ENCODE data around the gene NKD1.
A peak's percentile ranks its signal among the peaks of the same experiment; 100 is the strongest.

NKD1 gene

GRCh38 chr16:50559804-50560514, 11.8 kb downstream of the NKD1 start:
- ATAC-seq (replicated peaks; ENCODE audit: extremely low read depth, poor library complexity, severe bottlenecking) (no peak), DNase-seq (ENCODE audit: low spot score in 2 of 2) (no peak)
- no peaks in the 10 kb centered on the region for H3K4me1 Mint-ChIP-seq
- H3K36me3 Mint-ChIP-seq (ENCODE audit: insufficient read depth) = peaks cover 3% of the 10 kb centered on the region
- H3K27ac Mint-ChIP-seq (ENCODE audit: low read depth) = no peak overlapping the region
- H3K4me3 Mint-ChIP-seq = no peak overlapping the region
- H3K27me3 Mint-ChIP-seq = no peaks in the 10 kb centered on the region
- no peaks in the 10 kb centered on the region for H3K9me3 Mint-ChIP-seq

- H3K4me3 Mint-ChIP-seq = no peak overlapping the region
These were observed 13.0 kb downstream of the NKD1 start for GRCh38 chr16:50560903-50561863.

GRCh38 chr16:50562657-50563056, 14.5 kb downstream of the NKD1 start:
- Mint-ChIP-seq H3K9me3 (no peaks in the 10 kb centered on the region), H3K27me3 (no peaks in the 10 kb centered on the region), H3K4me1 (no peaks in the 10 kb centered on the region), H3K4me3 (no peak overlapping the region), H3K36me3 (ENCODE audit: insufficient read depth) (peaks cover 3% of the 10 kb centered on the region), H3K27ac (ENCODE audit: low read depth) (no peak overlapping the region)
- DNase-seq (ENCODE audit: low spot score in 2 of 2) (no peak), ATAC-seq (replicated peaks; ENCODE audit: extremely low read depth, poor library complexity, severe bottlenecking) (no peak)

More at GRCh38 chr16:50560903-50561863, 13.0 kb downstream of the NKD1 start:
- Mint-ChIP-seq H3K36me3 (ENCODE audit: insufficient read depth) (peaks cover 3% of the 10 kb centered on the region), H3K9me3 (no peaks in the 10 kb centered on the region), H3K4me1 (no peaks in the 10 kb centered on the region), H3K27ac (ENCODE audit: low read depth) (no peak overlapping the region), H3K27me3 (no peaks in the 10 kb centered on the region)
- no peak for ATAC-seq (replicated peaks; ENCODE audit: extremely low read depth, poor library complexity, severe bottlenecking)
- no peak for DNase-seq (ENCODE audit: low spot score in 2 of 2)

DNA sequence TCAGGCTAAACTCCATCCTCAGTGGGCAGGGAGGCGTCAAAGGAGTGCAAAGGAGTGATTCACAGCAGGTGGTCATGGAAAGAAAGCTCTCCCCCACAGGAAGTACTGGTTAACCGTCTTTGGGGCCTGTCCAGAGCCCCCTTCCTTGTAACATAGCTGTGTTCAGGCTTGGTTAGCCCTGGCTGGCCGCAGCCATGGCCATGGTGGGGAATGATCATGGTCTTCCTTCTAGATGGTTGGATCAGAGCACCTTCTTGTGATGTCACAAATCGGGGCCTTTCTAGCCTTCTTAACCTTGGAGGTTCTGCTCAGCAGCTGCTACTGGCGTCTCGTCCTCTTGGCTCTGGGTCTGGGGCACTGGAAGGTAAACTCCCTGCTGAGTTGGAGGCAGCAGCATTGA, 15.8 kb downstream of the NKD1 start:
- DNase-seq (ENCODE audit: low spot score in 2 of 2) = no peak
- H3K4me3 Mint-ChIP-seq = no peak overlapping the region
- no peaks in the 10 kb centered on the region for H3K27me3 Mint-ChIP-seq
- H3K9me3 Mint-ChIP-seq = no peaks in the 10 kb centered on the region
- peaks cover 1% of the 10 kb centered on the region for H3K36me3 Mint-ChIP-seq (ENCODE audit: insufficient read depth)
- H3K27ac Mint-ChIP-seq (ENCODE audit: low read depth) = no peak overlapping the region
- no peak for ATAC-seq (replicated peaks; ENCODE audit: extremely low read depth, poor library complexity, severe bottlenecking)
- no peaks in the 10 kb centered on the region for H3K4me1 Mint-ChIP-seq

DNA sequence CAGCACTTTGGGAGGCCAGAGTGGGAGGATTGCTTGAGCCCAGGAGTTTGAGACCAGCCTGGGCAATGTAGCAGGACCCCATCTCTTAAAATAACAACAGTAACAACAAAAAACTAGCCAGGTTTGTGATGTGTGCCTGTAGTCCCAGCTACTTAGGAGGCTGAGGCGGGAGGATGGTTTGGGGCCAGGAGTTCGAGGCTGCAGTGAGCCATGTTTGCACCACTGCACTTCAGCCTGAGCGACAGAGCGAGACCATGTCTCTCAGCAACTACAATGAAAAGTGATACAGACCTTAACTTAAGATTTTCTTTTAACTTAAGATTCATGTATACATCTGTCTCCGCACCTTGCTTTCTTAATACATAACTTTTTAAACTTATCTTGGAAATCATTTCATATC, 17.2 kb downstream of the NKD1 start:
- H3K4me1 Mint-ChIP-seq = no peaks in the 10 kb centered on the region
- no peak overlapping the region for H3K27ac Mint-ChIP-seq (ENCODE audit: low read depth)
- DNase-seq (ENCODE audit: low spot score in 2 of 2) (no peak), ATAC-seq (replicated peaks; ENCODE audit: extremely low read depth, poor library complexity, severe bottlenecking) (no peak)
- H3K4me3 Mint-ChIP-seq = no peak overlapping the region
- no peaks in the 10 kb centered on the region for H3K27me3 Mint-ChIP-seq
- H3K9me3 Mint-ChIP-seq = no peaks in the 10 kb centered on the region
- no peaks in the 10 kb centered on the region for H3K36me3 Mint-ChIP-seq (ENCODE audit: insufficient read depth)

GRCh38 chr16:50566014-50566962, 18.1 kb downstream of the NKD1 start:
- DNase-seq (ENCODE audit: low spot score in 2 of 2) (no peak), ATAC-seq (replicated peaks; ENCODE audit: extremely low read depth, poor library complexity, severe bottlenecking) (no peak)
- Mint-ChIP-seq H3K27me3 (no peaks in the 10 kb centered on the region), H3K27ac (ENCODE audit: low read depth) (no peak overlapping the region), H3K9me3 (no peaks in the 10 kb centered on the region), H3K4me3 (no peak overlapping the region), H3K4me1 (no peaks in the 10 kb centered on the region), H3K36me3 (ENCODE audit: insufficient read depth) (no peaks in the 10 kb centered on the region)

- DNase-seq (ENCODE audit: low spot score in 2 of 2) (no peak), ATAC-seq (replicated peaks; ENCODE audit: extremely low read depth, poor library complexity, severe bottlenecking) (no peak)
- Mint-ChIP-seq H3K4me3 (no peak overlapping the region), H3K9me3 (no peaks in the 10 kb centered on the region), H3K27ac (ENCODE audit: low read depth) (peak overlapping the region; percentile 22), H3K36me3 (ENCODE audit: insufficient read depth) (no peaks in the 10 kb centered on the region), H3K4me1 (no peaks in the 10 kb centered on the region), H3K27me3 (no peaks in the 10 kb centered on the region)
These were observed 19.5 kb downstream of the NKD1 start for GRCh38 chr16:50567651-50568050.

- Mint-ChIP-seq H3K36me3 (ENCODE audit: insufficient read depth) (no peaks in the 10 kb centered on the region), H3K4me3 (no peak overlapping the region), H3K27ac (ENCODE audit: low read depth) (peak overlapping the region; percentile 22), H3K9me3 (no peaks in the 10 kb centered on the region), H3K27me3 (no peaks in the 10 kb centered on the region), H3K4me1 (no peaks in the 10 kb centered on the region)
- no peak for DNase-seq (ENCODE audit: low spot score in 2 of 2)
- no peak for ATAC-seq (replicated peaks; ENCODE audit: extremely low read depth, poor library complexity, severe bottlenecking)
These were observed 20.1 kb downstream of the NKD1 start for GRCh38 chr16:50568187-50568815.

GRCh38 chr16:50570354-50570753, 22.2 kb downstream of the NKD1 start:
- H3K36me3 Mint-ChIP-seq (ENCODE audit: insufficient read depth) = no peaks in the 10 kb centered on the region

GRCh38 chr16:50570808-50571598, 22.8 kb downstream of the NKD1 start:
- no peaks in the 10 kb centered on the region for H3K27me3 Mint-ChIP-seq
- DNase-seq (ENCODE audit: low spot score in 2 of 2) (no peak), ATAC-seq (replicated peaks; ENCODE audit: extremely low read depth, poor library complexity, severe bottlenecking) (no peak)
- H3K4me3 Mint-ChIP-seq = no peak overlapping the region
- no peak overlapping the region for H3K27ac Mint-ChIP-seq (ENCODE audit: low read depth)
- H3K36me3 Mint-ChIP-seq (ENCODE audit: insufficient read depth) = no peaks in the 10 kb centered on the region
- no peaks in the 10 kb centered on the region for H3K4me1 Mint-ChIP-seq
- H3K9me3 Mint-ChIP-seq = no peaks in the 10 kb centered on the region

More at GRCh38 chr16:50570354-50570753, 22.2 kb downstream of the NKD1 start:
- Mint-ChIP-seq H3K27me3 (no peaks in the 10 kb centered on the region), H3K4me1 (no peaks in the 10 kb centered on the region), H3K27ac (ENCODE audit: low read depth) (no peak overlapping the region), H3K9me3 (no peaks in the 10 kb centered on the region), H3K4me3 (no peak overlapping the region)
- DNase-seq (ENCODE audit: low spot score in 2 of 2) (no peak), ATAC-seq (replicated peaks; ENCODE audit: extremely low read depth, poor library complexity, severe bottlenecking) (no peak)

GRCh38 chr16:50571786-50572185, 23.6 kb downstream of the NKD1 start:
- no peaks in the 10 kb centered on the region for H3K4me1 Mint-ChIP-seq
- H3K27ac Mint-ChIP-seq (ENCODE audit: low read depth) = no peak overlapping the region
- H3K27me3 Mint-ChIP-seq = no peaks in the 10 kb centered on the region
- no peak overlapping the region for H3K4me3 Mint-ChIP-seq
- no peaks in the 10 kb centered on the region for H3K36me3 Mint-ChIP-seq (ENCODE audit: insufficient read depth)
- DNase-seq (ENCODE audit: low spot score in 2 of 2) = no peak
- no peaks in the 10 kb centered on the region for H3K9me3 Mint-ChIP-seq
- no peak for ATAC-seq (replicated peaks; ENCODE audit: extremely low read depth, poor library complexity, severe bottlenecking)

Data from central memory CD8-positive, alpha-beta T cell (primary cell).